Suppressor macrophage treated with lipopolysaccharide for 1 hour (primary cell): ENCODE results near the gene GRM3.
A peak's percentile ranks its signal among the peaks of the same experiment; 100 is the strongest.

Experiments used
- DNase-seq, 3 donors: peaks; one replicate each; pipeline ENCODE4 v3.0.0-alpha.2; 2020 to 2022

Gene GRM3

DNA sequence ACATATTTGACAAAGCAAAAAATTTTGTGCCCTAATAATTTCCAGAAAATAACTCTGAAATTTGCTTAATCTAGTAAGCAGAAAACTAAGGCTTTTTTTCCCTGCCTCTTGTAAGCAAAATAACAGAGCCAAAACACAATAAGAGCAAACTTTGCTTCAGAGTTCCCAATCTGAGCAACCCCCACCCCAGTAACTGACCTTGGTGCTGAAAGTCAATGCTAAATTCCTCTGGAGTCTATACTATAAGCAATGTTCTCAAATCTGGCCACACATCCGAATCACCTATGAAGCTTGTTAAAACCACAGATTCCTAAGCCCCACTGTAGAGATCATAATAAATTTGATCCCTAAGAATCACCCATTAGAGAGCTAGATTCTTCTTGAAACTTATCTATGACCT lies 265.2 kb downstream of the GRM3 start:
- DNase-seq = peak in 1 of 3 donors; percentile 11

DNA sequence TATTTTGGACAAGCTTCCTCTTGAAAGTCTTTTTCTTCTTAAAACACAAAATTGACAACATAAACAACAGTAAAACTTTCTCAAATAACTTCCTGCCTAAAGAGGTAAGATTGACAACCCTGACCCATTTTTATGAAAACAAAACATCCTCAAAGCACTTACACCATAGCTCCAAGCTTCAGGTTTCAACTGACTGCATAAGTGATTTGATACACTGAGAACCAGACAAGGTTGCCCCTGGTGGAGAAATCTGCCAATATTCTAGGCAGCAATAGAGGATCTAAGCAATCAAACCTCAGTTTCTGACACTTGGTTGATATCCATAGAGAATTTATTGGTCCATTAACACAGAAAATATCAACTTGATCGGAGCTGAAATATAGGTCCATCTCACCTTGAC lies 267.9 kb downstream of the GRM3 start:
- DNase-seq = no peak

DNA sequence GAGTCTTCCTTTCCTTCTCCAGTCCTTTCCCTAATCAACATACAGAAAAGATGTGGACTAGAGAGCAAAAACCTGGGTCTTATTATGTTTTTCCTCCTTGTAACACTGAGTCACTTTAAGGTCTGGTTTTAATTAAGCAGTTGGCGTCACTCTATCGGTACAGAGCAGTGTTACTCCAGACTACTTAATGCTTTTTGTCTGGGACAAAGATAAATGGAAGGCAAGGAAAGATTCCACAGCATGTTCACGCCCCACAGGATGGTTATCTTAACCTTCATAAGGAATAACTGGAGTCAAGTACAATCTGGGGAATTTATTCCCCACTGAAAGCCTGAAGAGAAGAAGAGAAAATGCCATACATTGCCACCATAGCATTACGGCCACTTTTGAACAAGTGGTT lies 270.0 kb downstream of the GRM3 start:
- no peak for DNase-seq
